Body of pancreas (tissue), 4 donors: Measurements from ENCODE around the gene NANOS2. TPM values are rescaled to one million over a fixed set of nuclear protein-coding genes. Genes with fewer than 3 reads are reported as not detected.

ENCODE experiments used
- ATAC-seq: fragments of 150-250 bp; one replicate; pipeline ENCODE4 v1.9.1; 2016
- DNase-seq, 4 donors: peaks; one replicate each; pipeline ENCODE4 v3.0.0-alpha.2; 2019
- H3K27ac ChIP-seq, 4 donors: fragments of 200-600 bp; sonication (generic); 1 replicate in 3 of 4; 2 replicates in 1 of 4; pipeline versions ENCODE4 v1.5.1 to v1.6.1; 2016 to 2019; ENCODE audit warnings: mild to moderate bottlenecking in 1 of 4, mixed read lengths in 1 of 4, moderate library complexity in 1 of 4
- H3K27me3 ChIP-seq, 2 donors: fragments of 200-600 bp; sonication (generic); one replicate each; pipeline ENCODE4 v1.6.0; 2016; ENCODE audit warnings: mild to moderate bottlenecking in 1 of 2
- H3K36me3 ChIP-seq, 2 donors: fragments of 200-600 bp; sonication (generic); replicated peaks in 1 of 2; 2 replicates each; pipeline ENCODE4 v1.5.1; 2016; ENCODE audit warnings: low read depth in 2 of 2; ENCODE audit not compliant: insufficient read depth in 1 of 2
- H3K4me1 ChIP-seq: fragments of 200-600 bp; sonication (generic); one replicate; pipeline ENCODE4 v1.6.0; 2016
- H3K4me3 ChIP-seq, 2 donors: fragments of 200-600 bp; sonication (generic); 1 replicate in 1 of 2; 2 replicates in 1 of 2; pipeline ENCODE4 v1.5.1; 2016 to 2019
- H3K9me3 ChIP-seq, 3 donors: fragments of 200-600 bp; sonication (generic); 1 replicate in 2 of 3; 2 replicates in 1 of 3; pipeline ENCODE4 v1.5.1; 2016
- CTCF ChIP-seq, 7 experiments: fragments of 450-650 bp in 4 of 7; fragments of 200-600 bp in 3 of 7; sonication (generic) in 3 of 7; IDR thresholded peaks; one replicate each; pipeline ENCODE4 v1.5.1; 2016 to 2019; ENCODE audit warnings: antibody characterized with exemption in 7 of 7
- POLR2A ChIP-seq, 3 donors: fragments of 450-650 bp; IDR thresholded peaks; one replicate each; pipeline ENCODE4 v1.6.1; 2016; ENCODE audit warnings: antibody characterized with exemption in 3 of 3, mild to moderate bottlenecking in 2 of 3
- WGBS, 2 donors: methylation state at CpG; one replicate each; pipeline ENCODE4 v1.1.5; 2017; 5-methylcytosine and 5-hydroxymethylcytosine counted together
- intact Hi-C: fragments of 100-400 bp; cut with DNase I; formaldehyde crosslinking; loops from one replicate; pipeline ENCODE4 v1.15.1; 2023
- total RNA-seq, 2 donors: library from RNA; depleted of rRNA; stranded (reverse); fragments of >200 nt; gene quantifications; one replicate each; pipeline ENCODE4 v1.1.0, GENCODE V29; 2016

The NANOS2 gene
- total RNA-seq, 2 donors from 2014 or later = not detected

DNA sequence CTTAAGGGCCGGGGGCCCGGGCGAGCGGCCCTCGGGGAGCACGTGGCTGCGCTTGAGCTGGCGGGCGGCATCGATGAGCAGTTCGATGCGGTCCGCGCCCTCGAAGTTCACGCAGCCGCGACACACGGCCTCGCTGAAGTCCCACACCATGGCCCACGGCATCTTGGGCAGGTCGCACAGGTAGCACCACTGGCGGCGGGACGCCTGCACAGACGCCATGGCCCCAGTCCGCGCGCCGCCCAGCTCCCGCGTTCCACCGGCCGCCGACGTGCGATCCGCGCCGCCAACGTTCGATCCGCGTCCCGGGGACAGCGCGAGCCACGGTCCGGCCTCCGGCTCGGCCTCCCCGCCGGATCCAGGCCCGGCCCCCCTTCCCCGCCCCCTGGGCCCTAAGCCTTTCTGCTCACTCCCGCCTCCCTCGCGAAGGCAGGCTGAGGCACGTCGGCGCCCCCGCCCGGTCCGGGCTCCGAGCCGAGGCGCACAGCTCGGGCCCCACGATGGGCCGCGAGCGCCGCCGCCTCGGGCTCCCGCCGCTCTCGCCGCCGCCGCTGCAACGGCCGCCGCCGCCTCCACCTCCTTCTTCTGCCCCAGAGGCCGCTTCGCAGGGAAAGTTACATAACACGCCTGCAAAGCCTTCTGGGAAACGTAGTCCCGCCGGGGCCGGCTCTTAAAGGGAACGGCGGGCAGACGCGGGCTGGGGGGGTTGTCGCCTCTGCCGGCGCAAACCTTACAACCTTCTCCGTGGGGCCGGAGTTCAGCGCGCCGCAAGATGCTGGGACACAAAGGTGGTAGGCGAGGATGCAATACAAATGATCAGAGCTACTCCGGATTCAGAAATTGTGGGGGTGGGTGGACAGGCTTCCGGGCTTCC is 28.8 kb downstream of the NANOS2 start, which contains the start of gene IRF2BP1:
Gene IRF2BP1 (minus strand): TSS at position 586 of the 871 bp plus-strand sequence. CDS start 367 bp downstream, at position 219.
- peaks cover 50% of the 10 kb centered on the region for H3K4me1 ChIP-seq
- ATAC-seq = peak; percentile 58
- no peaks in the 10 kb centered on the region for H3K9me3 ChIP-seq
- intact Hi-C loops = no loop called here
- H3K4me3 ChIP-seq = peak within 1 kb of the TSS; percentile 7 to 49
- peak in 2 of 3 donors; percentile 46 to 55 for TF ChIP-seq POLR2A (IDR thresholded peaks at IDR 0.05)
- TF ChIP-seq CTCF (IDR thresholded peaks at IDR 0.05) = peak in 2 of 7 experiments; percentile 12 to 32
- H3K27ac ChIP-seq = peak within 1 kb of the TSS; percentile 83 to 96 (median 90)
- no peaks in the 10 kb centered on the region for H3K27me3 ChIP-seq
- no peaks in the 10 kb centered on the region for H3K36me3 ChIP-seq
- peak; percentile 93 to 96 (median 94) for DNase-seq
- WGBS, 2 donors = 1% methylated on average over 42 to 75 of the region's 107 CpGs

DNA sequence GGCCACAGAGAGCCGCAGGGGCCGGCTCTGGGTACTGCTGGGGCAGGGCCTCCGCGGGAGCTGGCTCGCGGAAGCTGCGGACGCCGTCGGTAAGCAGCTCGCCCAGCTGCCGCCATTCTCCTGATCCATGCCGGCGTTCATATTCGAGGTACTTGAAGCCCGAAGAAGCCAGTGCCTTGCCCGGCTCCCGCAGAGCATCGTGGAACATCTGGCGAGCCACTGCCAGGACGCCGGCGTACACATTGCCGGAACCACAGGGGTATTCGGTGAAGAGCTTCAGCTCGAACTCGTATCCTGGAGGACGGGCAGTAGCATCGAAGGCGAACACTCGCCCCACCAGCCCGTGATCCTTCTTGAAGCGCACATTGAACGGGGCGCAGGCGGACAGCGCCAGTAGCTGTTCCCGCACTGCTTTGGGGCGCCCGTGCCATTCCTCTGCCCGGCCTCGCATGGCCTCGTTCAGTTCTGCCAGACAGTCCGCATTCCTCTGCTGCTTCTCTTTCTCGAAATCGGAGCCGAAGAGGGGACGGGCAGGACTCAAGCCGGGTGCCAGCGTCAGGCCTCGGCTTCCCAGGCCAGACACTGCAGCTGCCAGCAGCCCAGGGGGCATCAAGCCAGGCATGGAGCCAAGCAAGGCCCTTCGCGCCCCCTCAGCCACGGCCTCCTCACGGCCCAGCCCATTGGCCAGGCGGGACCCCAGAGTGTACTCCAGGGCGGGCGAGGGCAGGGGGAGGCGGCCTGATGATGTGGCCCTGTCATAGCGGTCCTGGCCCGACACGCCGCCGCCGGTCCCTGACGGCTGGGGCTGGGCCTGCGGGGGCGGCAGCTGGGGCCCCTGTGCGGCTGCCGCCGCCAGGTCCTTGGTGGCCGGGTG is 29.7 kb downstream of the NANOS2 start:
- intact Hi-C loops = no loop called here
- TF ChIP-seq CTCF (IDR thresholded peaks at IDR 0.05) = no peak
- TF ChIP-seq POLR2A (IDR thresholded peaks at IDR 0.05) = no peak
- 28 to 52% methylated on average over 9 to 69 of the region's 72 CpGs for WGBS, 2 donors

DNA sequence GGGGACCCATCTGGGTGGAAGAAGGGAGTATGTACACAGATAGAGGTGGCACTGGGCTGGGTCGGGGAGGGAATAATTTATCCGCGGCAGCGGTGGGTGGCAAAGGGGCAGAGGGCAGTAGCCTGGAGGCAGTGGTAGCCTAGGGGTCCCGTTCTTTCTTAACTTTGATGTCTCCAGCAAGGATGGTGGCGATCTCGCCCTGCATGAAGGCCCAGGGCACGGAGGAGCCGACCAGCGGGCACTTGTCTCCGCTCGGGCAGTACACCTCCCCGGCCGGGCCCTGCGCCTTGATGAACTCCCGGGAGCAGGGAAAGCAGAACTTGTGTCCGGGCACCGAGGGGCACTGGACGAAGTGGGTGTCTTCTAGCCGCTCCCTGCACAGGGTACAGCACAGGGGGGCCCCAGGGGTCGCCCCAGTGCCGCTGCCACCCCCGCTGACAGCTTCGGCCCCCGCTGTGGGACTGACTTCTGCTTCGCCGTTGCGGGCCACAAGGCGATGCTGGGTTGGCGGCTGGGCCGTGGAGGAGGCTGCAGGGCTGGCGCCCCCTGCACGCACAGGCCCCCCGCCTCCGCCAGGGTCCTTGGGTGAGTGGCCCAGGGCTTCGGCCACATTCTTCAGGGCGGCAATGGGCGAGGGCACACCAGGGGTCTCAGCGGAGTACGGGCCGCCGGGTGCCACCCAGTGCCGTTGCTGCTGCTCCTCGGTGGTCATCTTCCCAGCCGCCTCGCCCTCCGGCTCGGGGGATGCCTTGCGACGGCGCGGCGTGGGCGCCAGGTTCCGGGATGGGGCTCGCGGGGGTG is 30.5 kb downstream of the NANOS2 start:
- TF ChIP-seq POLR2A (IDR thresholded peaks at IDR 0.05) (no peak), CTCF (IDR thresholded peaks at IDR 0.05) (no peak)
- Histone ChIP-seq H3K36me3 (no peaks in the 10 kb centered on the region), H3K9me3 (no peaks in the 10 kb centered on the region), H3K4me1 (peaks cover 68% of the 10 kb centered on the region), H3K27ac (peak overlapping the region; percentile 83 to 96 (median 90)), H3K4me3 (no peak overlapping the region), H3K27me3 (no peaks in the 10 kb centered on the region)
- intact Hi-C loops = no loop called here
- 41 to 73% methylated on average over 3 to 52 of the region's 57 CpGs for WGBS, 2 donors
- DNase-seq = peak in 3 of 4 donors; percentile 38 to 44 (median 44)
- ATAC-seq = no peak

More for the DNA sequence above, 29.7 kb downstream of the NANOS2 start:
- DNase-seq (peak in 2 of 4 donors; percentile 34 to 40), ATAC-seq (no peak)
- H3K27me3 ChIP-seq = no peaks in the 10 kb centered on the region
- peak overlapping the region; percentile 83 to 96 (median 90) for H3K27ac ChIP-seq
- H3K9me3 ChIP-seq = no peaks in the 10 kb centered on the region
- no peaks in the 10 kb centered on the region for H3K36me3 ChIP-seq
- H3K4me3 ChIP-seq = peak overlapping the region; percentile 7 to 49
- H3K4me1 ChIP-seq = peaks cover 59% of the 10 kb centered on the region

DNA sequence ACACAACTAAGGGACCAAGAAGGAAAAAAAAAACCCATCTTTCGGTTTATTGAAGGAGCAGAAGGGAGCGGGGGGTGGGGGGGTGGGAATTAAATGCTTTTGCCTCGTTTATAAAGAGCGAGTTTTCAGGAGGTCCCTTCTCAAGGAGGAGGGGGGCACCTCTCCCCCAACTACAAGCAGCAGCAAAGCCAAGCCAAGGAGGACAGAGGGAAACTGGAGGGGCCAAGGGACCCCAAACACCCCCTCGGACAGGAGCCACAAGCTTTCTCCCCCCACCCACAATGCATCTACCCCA is 31.0 kb downstream of the NANOS2 start:
- H3K4me1 ChIP-seq = peaks cover 73% of the 10 kb centered on the region
- ATAC-seq = no peak
- no peak for TF ChIP-seq POLR2A (IDR thresholded peaks at IDR 0.05)
- TF ChIP-seq CTCF (IDR thresholded peaks at IDR 0.05) = no peak
- DNase-seq = no peak
- no peaks in the 10 kb centered on the region for H3K9me3 ChIP-seq
- no peak overlapping the region for H3K4me3 ChIP-seq
- no peaks in the 10 kb centered on the region for H3K36me3 ChIP-seq
- H3K27me3 ChIP-seq = no peaks in the 10 kb centered on the region
- H3K27ac ChIP-seq = peak overlapping the region; percentile 83 to 96 (median 90)
- intact Hi-C loops = no loop called here
- 7 to 16% methylated on average over 5 of the region's 5 CpGs for WGBS, 2 donors
